Stimulated activated CD8-positive, alpha-beta memory T cell treated with anti-CD3 and anti-CD28 coated beads, Interleukin-7, amount 100 ng/mL, for 1 hour (primary cell): ENCODE results near the gene SEC61G.

Experiments
- DNase-seq, 2 donors: peaks; one replicate each; pipeline ENCODE4 v3.0.0-alpha.2; 2020; ENCODE audit warnings: low read depth in 2 of 2

Gene SEC61G

DNA sequence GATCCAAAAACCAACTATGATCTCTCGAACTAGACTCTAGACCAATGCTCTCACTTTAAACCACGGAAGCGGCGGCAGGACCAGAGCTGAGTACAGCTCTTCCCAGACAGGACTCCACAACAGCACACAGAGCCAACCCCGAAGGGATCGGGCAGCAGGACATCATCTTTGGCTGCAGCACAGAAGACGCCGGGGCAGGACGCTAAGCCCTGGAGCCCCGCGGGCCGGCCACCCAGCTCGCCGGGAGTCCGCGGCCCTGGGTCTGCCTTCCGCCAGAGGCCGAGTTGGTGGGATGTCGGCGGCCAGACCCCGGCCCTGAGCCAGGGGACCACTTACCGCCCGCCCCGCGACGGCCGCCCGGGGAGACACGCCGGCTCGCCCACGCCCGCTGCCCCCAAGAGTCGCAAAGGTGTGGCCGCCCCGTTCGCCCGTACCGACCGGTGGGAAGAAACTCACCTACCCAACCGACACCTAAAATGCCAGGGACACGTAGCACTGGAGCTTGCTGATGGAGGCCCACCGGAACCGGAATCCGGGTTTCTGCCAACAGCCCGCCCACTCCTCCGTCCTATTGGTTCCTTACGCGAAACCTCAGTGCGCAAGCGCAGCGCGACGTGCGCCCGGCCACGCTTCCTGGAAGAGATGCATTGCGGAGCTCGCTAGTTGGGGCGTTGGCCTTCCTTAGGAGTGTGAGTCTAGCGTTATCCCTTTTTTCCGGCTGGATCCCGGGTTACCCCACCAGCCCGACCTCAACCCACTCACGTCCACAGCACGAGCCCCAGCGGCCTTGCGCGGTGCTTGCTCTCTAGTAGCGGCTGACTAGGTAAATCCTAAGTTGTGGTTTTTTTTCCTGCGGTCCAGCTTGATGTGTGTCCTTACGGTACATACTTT lies at the start of gene SEC61G:
SEC61G (minus strand) TSS at position 510 of the 891 bp plus-strand sequence. CDS start 1,623 bp downstream, outside the sequence.
- peak; percentile 87 to 90 for DNase-seq

DNA sequence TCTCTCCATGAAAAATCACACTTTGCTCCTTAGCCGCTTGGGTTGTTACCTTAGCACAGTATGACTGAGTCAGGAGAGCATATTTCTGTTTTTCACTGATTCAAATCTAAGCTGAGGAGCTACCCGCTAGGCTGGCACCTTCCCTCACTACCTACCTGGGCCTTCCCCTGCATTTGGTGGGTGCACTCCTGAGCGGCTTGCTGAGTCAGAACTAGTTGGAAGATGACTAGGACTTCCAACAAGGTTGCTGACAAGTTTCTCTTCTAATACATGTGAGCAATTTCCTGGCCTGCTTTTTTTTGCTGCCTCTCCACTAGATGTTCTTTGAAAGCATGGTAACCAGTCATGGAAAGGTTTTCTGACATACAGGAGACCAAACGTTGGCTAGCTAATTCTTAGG lies 43.8 kb upstream of the SEC61G start:
- DNase-seq: no peak

DNA sequence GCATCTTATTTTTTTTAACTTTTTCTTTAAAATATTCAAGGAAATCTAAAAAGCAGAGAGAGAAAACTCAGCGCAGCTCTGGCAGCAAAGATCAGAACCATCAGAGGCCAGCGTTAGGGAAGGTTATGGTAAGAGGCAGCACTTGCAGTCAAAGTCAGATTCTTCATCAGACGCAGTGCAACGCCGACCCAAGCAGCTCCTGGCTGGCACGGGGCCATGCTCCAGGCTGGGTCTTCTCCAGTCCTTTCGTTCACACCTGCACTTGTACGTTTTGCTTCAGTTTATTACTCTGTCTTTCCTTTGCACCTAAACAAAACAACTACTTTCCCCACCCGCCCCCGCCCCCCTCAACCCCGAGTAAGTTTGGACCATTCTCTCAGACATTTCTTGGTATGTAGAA lies 43.1 kb upstream of the SEC61G start:
- DNase-seq: no peak

DNA sequence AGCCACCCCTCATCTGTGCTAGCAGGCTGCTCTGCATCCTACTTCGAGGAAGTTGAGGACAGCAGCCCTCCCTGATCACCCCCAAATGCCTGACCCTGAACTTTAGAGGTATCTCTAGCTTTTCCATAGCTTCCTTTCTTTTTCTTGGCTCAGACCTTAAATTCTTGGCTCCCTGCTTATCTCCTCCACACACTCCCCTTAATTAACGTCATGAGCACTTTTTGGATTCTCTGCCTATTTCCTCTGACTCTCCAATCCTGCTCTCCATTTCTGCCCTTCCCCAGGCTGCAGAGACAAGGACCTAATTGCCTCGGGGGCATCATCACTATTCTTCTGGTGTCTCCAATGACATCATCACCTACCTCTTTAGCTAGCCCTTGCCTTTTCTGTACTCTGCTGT lies 40.8 kb upstream of the SEC61G start:
- DNase-seq: no peak

DNA sequence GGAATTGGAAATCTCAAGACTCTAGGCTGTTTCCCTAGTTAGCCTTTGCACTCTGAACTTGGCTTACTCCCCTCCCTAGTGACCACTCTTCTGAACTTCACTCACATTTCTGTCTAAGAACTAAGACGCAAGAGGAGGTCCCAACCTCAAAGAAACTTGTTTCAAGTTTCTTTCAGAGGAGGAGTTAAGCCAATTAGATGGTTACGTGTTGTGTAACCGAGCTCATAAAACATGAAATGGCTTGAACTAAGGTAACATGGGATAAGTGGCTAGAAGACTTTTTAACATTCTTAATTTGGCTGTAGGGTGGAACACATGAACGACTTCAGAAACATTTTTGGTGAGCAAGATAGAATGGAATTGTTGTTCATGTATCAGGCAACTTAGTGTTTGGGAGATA lies 39.5 kb upstream of the SEC61G start:
- no peak for DNase-seq

DNA sequence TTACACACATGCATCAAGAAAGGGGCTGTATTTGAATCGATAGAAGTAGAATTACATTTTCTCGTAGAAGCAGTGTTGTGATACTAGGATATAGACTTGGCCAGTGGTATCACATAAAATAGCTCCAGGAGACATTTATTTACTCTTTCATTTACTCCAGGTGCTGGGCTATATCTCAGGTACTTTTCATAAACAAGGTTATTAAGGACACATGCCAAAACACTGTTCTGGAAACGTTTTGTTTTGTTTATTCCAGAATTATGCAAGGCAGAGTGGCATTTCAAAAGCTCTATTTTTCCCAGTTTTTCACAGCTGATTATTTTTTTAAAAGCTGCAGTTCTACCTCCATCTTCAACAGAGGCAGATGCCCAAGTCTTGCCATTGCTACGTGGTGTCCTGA lies 37.8 kb upstream of the SEC61G start:
- no peak for DNase-seq

DNA sequence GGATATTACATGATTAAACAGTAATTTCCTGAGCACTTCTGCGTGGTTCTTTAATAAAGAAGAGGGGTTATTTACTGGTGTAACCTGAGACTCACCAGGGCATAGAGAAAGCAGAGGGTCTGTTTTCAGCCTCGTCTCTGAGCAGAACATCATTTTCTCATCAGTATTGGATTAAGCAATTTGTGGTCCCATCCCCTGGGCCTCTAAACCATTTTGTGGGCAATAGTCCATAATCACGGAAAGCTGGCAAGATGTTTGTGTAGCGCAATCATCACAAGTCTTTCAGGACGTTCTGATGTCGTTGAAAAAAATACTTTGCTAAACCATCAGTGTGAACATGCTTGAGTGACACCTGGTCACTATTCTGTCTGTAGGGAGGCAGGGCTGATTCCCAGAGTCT lies 37.1 kb upstream of the SEC61G start:
- DNase-seq: no peak

DNA sequence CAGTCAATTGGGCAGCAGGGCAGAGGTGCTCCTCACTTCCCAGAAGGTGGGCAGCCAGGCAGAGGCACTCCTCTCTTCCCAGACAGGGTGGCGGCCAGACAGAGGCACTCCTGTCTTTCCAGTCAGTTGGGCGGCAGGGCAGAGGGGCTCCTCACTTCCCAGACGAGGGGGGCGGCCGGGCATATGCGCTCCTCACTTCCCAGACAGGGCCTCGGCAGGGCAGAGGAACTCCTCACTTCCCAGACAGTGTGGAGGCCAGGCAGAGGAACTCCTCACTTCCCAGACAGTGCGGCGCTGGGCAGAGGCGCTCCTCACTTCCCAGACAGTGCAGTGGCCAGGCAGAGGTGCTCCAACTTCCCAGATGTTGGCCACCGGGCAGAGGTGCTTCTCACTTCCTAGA lies 33.4 kb upstream of the SEC61G start:
- DNase-seq: no peak

DNA sequence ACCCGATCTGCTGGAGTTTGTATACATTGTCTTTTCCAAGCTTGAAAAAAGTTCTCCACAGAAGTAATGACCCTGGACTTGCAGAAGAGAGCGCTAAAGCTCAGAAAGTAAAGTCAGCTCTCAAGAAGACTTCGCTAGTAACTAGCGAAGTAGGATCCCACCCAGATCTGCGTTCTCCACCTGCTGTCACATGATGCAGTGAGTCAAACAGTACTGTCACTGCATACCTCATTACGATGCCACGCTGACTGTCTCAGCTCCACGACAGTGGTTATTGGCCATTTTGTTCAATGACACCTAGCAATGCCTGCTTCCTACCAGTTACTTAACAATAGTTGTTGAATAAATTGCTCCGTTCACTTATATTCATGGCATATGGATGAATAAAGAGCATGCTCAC lies 29.7 kb upstream of the SEC61G start:
- no peak for DNase-seq

DNA sequence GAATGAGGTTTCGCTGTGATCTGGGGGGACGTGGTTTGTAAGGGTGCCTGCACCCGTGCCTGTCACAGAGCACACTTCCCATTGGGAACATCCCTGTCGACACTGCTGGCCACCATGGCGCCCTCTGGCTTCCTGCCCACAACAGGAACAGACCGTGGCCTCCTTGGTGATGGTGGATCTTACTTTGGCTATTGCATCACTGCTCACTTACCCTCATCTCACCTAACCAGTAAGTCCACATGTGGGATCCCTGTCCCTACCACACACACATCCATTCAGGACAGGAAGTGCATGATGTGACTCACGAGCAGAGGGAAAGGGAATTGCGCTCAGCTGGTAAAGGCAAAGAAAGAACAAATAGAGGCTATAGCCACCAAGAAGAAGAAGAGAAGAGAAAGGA lies 26.2 kb upstream of the SEC61G start:
- no peak for DNase-seq

DNA sequence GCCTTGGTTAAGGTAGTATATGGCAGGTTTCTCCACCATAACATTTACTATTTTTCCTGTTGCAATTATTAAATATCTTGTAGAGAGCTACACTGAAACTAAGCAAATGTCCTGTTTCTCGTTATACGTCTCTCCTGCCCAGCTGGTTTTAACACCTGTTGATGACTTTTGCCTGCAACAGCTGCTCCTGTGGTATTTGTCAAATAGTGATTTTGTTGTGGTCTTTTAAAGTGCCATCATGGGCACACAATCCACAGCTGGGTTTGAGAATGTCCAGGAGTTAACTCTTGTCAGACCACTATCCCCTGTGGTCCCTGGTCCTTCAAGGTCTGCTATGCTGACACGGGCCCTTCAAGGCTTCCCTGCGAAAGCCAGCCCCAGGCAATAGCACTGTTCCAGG lies 24.9 kb upstream of the SEC61G start:
- DNase-seq: no peak

DNA sequence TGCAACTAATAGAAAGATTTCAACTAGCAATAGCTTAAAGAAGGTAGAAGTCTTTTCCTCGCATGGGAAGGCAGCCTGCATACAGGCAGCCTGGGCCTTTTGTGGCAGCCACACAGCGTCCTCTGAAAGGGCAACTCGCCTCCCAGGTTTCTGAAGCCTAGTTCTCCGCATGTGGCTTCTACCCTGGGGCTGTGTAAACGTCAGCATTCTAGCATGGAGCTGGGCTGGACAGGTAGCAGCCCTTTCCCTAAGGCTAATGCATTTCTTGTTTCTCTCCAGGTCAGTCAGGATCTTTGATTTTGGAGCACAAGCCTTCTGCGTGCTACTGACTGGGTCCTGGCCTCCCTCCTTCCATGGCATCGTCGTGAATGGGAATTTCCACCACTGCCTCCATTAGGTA lies 23.8 kb upstream of the SEC61G start:
- no peak for DNase-seq

DNA sequence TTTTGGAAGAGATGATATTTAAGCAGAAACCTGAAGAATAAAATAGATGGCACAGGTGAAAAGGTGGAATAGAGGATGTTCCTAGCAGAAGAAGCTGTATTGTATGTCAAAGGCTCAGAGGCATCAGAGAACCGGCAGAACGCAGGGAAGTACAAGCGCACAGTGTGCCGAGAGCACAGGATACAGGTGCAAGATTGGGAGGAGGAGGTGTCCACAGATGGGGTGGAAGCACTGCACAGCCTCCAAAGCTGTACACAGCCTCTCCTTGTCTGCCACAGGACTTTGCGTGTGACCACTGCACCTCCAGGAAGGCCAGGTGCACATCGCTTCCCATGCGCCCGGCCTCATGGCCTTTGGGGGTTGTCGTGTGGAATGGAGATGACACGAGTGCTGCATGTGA lies 23.3 kb upstream of the SEC61G start:
- DNase-seq: no peak

DNA sequence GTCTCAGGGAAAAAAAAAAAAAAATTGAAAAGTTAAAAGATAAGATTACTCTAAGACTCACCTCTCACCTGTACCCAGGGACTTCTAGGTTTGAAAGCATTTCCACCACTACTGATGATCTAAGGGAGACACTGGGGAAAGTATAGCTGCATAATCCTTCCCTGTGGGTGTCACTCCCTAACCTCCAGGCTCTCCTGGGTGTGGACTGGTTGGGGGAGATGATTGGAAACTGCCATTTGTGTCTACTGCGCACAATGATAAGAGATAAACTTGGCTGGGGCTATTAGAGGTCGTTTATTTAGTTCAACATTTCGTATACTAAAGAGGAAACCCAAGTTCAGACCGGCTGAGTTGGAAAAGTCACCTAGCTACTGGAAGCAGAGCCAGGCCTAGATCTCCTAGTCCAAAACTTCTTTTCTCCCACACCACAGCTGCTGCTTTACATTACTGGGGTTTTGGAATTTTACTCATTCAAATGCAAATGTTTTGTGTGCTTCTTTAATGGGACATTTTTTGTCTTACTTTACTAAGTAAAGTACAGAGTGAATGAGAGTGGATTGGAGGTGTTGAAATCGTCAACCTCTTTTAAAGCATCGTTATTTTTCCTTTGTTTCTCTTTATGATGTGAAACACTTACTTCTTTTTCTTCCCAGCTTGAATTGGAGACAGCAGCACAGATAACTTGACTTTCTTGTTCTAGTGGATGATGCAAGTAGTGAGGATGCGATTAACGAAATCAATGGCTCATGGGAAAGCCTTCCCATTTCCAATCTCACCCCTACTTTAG lies 22.3 kb upstream of the SEC61G start:
- DNase-seq: no peak

DNA sequence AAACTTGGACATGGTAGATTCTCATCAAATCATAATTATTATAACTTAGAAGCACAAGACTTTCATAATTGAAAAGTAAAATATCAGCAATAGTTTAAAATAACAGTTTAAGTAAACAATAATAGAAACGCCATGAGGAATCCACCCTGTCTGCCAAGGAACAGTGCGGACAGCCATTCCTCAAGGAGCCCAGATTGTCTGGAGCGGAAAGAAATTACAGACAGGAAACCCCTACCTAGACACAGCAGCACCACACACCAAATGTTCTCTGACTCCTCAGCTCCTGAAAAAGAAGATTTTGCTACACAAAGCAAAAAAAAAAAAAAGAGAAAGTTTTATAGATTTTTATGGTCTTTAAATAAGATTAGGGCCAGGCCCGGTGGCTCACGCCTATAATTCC lies 21.5 kb upstream of the SEC61G start:
- DNase-seq: no peak

DNA sequence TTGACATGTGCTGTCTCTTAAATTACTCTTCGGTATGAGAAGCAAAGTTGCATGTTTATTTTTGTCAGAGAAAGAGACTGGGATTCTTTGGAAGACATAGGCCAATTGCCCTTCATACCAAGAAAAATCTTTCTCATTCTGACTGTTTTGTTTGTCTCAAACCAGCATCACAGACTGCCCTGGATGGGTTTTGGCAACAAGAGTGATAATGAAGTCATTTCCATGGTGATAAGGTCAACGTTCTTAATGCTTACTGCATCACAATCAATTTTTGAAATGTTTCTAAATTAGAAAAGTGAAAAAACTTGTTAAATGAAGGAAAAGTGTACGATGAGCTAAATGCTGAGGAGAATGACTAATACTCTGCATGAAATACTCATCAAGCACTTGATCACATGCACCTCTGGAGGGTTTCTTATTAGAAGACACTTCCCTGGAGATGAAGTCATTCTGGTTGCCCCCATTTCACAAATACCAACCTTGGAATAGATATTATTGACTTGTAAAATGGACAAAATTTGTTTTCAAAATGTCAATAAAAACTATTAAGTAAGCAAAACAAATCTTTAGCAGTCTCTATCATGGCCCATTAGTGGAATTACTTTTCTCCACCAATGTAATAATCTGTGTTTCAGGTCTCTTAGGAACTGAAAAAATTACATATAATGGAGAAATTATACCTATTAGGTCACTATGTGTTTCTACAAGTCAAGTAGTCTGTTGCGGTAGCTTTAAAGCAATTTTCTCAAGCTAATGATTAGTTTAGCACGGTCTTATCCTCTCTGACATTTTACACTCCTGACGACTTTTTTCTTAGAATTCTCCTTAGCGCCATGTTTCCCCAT lies 19.9 kb upstream of the SEC61G start:
- DNase-seq: no peak

DNA sequence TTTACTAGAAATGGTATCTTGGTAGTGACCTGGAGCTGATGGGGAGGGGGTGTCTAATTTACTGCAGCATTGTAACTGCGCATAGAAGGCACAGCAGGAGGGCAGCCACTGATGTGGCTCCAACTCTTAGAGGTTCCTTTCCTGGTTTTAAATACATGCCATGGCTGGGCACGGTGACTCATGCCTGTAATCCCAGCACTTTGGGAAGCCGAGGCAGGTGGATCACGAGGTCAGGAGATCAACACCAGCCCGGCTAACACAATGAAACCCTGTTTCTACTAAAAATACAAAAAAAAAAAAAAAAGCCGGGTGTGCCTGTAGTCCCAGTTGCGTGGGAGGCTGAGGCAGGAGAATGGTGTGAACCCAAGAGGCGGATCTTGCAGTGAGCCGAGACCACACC lies 19.2 kb upstream of the SEC61G start:
- DNase-seq: no peak

DNA sequence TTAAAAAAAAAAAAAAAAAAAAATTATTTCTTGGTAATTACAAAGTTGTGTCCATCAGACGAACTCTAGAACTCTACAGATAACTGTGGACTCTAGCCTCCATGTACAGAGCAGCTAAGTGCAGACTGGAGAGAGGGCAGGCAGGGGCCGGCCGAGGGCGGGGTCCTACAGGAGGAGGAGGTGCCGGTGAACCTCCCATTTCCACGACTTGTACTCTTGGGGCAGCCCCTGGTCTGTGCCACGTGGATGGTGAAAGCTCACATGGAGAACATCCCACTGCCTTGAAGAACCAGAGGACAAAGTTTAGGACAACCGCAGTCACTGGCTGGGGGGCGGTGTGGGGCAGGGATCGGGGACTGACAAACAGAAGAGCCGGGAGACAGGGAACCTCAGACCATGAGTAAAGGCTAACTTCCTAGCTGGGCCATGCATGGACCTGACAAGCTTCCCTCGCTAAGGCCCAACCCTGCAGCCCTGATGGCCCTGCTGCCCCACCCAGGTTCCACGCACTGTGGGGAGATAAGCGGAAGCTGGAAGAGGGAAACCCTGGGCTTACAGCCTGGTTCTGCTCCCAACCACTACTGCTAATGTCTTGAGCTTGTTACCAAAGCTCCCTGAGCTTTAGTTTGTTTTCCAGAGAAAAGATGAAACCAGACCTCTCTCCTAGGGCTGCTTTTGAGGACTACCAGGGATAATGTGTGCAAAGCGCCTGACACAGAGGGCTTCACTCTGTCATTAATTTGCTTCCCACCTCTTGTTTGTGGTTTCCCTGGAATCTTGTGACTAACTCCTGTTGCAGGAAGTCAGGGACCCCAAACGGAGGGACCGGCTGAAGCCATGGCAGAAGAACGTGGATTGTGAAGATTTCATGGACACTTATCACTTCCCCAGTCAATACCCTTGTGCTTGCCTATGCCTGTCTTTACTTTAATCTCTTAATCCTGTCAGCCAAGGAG lies 16.1 kb upstream of the SEC61G start:
- no peak for DNase-seq

DNA sequence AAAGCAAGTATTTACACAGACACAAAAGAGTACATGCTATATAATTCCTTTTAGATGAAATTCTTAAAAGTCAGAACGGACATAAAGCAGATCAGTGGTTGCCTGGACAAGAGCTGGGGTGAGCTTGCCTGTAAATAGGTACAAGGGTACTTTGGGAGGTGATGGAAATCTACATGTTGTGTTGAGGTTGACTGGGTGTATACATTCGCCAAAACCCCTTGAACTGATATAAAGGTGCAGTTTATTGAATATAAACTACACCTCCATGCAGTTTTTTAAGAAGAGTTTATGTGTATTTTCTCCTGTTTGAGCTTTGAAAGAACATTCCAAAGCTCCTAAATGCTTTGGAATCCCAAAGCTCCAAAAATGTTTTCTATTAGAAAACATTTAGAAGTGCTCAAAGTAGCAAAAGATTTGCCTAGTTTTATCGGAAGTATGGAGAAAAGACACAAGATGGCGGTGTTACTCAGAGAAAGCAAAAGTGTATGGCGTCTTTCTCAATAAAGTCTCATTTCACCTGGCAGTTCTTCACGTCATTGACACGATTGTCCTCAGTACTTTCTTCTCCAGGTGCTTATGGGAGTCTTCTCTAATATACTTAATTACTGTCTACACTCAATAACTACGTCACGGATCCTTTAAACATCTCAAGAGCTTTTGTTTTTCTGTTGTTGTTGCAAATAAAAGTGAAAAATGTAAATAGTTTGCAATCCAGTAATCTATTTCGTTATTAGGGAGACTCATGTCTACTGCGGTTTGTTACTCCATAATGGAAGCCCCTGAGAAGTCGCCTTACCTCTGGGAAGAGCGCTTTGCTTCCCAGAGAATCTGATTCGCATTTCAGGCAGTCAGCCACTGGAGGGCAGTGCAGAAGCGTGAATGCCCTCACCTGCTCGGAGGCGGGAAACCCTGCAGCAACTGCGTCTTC lies 14.7 kb upstream of the SEC61G start:
- peak; percentile 17 to 43 for DNase-seq

DNA sequence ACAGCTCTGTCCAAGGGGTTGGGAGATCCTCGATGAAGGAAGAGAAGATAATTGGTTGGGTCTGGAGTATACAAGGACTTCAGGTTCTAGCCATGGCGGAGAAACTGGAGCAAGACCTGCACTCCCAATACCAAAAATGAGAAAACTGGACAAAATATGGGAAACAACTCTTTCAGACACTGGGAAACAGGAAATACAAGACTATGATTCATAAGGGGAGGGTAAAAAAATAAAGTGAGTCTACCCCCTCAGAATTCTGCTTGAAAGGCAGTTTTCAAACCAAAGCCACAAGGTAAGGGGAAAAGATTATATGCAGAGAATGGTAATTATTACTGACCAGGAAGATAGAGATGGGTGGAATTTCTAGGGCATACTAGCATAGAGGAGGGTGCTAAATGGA lies 10.2 kb upstream of the SEC61G start:
- DNase-seq: no peak
